Lower leg skin (tissue), 3 donors: ENCODE results near the gene GIMAP8.

Experiments
- POLR2A ChIP-seq, 2 donors: fragments of 450-650 bp; IDR thresholded peaks; one replicate each; pipeline ENCODE4 v1.6.1; 2016 to 2017; ENCODE audit warnings: antibody characterized with exemption in 2 of 2, mild to moderate bottlenecking in 1 of 2, moderate library complexity in 1 of 2
- TF ChIP-seq, protein P1 (sequence below), 3 donors: fragments of 450-650 bp; IDR thresholded peaks; one replicate each; pipeline ENCODE4 v1.5.1; 2016; ENCODE audit warnings: antibody characterized with exemption in 3 of 3, mild to moderate bottlenecking in 3 of 3, moderate library complexity in 2 of 3

DNA sequence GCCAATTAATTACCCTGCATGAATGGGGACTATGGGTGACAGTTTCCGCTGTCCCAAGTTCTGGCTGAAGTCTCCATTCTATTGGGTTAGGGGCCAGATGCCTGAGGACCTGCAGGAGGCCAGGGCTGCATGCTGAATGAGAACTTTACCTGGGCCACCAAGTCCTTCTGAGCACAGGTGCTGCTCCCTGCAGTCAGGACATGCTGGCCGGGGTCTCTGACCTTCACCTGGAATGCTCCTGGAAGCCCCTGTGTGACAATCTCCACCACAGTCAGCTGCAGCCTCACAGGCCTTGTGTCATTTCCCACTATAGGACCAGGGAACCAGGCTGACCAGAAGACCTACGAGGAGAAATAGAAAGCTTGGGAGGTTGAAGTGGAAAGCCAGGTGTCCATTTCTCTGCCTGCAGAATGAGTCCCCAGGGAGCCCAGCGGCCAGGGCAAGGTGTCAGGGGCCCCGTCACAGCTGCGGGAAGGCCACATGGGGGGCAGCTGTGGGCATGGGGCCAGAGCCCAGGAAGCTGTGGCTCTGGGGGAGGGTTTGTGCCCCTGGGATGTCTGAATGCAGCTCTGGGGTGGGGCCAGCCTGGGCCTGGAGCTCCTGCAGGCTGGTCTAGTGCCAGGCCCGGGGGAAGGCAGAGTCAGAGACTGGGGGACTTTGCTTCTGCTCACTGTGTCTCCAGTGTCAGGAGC lies 5.6 kb upstream of the GIMAP8 start:
- TF ChIP-seq, protein P1, sequence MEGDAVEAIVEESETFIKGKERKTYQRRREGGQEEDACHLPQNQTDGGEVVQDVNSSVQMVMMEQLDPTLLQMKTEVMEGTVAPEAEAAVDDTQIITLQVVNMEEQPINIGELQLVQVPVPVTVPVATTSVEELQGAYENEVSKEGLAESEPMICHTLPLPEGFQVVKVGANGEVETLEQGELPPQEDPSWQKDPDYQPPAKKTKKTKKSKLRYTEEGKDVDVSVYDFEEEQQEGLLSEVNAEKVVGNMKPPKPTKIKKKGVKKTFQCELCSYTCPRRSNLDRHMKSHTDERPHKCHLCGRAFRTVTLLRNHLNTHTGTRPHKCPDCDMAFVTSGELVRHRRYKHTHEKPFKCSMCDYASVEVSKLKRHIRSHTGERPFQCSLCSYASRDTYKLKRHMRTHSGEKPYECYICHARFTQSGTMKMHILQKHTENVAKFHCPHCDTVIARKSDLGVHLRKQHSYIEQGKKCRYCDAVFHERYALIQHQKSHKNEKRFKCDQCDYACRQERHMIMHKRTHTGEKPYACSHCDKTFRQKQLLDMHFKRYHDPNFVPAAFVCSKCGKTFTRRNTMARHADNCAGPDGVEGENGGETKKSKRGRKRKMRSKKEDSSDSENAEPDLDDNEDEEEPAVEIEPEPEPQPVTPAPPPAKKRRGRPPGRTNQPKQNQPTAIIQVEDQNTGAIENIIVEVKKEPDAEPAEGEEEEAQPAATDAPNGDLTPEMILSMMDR (IDR thresholded peaks at IDR 0.05): no peak
- no peak for TF ChIP-seq POLR2A (IDR thresholded peaks at IDR 0.05)
